Adrenal gland (tissue), 19 donors: ENCODE measurements around the gene PJVK. TPM values are rescaled to one million over a fixed set of nuclear protein-coding genes. Genes with fewer than 3 reads are reported as not detected.

ENCODE experiments used
- DNase-seq, 7 donors: peaks; one replicate each; pipeline ENCODE4 v3.0.0-alpha.2; 2019 to 2020
- H3K27ac ChIP-seq, 5 donors: fragments of 200-600 bp; sonication (generic) in 4 of 5; 1 replicate in 3 of 5; 2 replicates in 2 of 5; pipeline versions ENCODE4 v1.5.1 to v1.8.0; 2016 to 2020; ENCODE audit warnings: mild to moderate bottlenecking in 1 of 5
- H3K27me3 ChIP-seq: fragments of 200-600 bp; 2 replicates; pipeline ENCODE4 v1.8.0; 2021
- H3K36me3 ChIP-seq, 2 donors: fragments of 200-600 bp; replicated peaks in 1 of 2; 1 replicate in 1 of 2; 2 replicates in 1 of 2; pipeline versions ENCODE4 v1.5.1 to v1.8.0; 2018 to 2022
- H3K4me1 ChIP-seq, 2 donors: fragments of 200-600 bp; replicated peaks in 1 of 2; 1 replicate in 1 of 2; 2 replicates in 1 of 2; pipeline versions ENCODE4 v1.5.1 to v1.8.0; 2018 to 2021
- H3K4me3 ChIP-seq, 4 donors: fragments of 200-600 bp; sonication (generic) in 3 of 4; one replicate each; pipeline ENCODE4 v1.5.1; 2016 to 2018
- H3K9me3 ChIP-seq, 3 donors: fragments of 200-600 bp; sonication (generic) in 1 of 3; replicated peaks in 1 of 3; 1 replicate in 2 of 3; 2 replicates in 1 of 3; pipeline versions ENCODE4 v1.5.1 to v1.8.0; 2016 to 2021
- POLR2A ChIP-seq, 2 donors: fragments of 450-650 bp; IDR thresholded peaks; one replicate each; pipeline ENCODE4 v1.6.1; 2017; ENCODE audit warnings: antibody characterized with exemption in 2 of 2, mild to moderate bottlenecking in 2 of 2, moderate library complexity in 1 of 2
- WGBS, 4 donors: extraction: QIAGEN DNeasy Blood & Tissue Kit in 2 of 4; methylation state at CpG; one replicate each; pipeline versions ENCODE4 v1.1.5 to v1.1.7; 2013 to 2017; 5-methylcytosine and 5-hydroxymethylcytosine counted together
- intact Hi-C, 2 donors: fragments of 100-400 bp; cut with DNase I; formaldehyde crosslinking; loops; one replicate each; pipeline versions ENCODE4 v1.14.1 to v1.15.0; 2022 to 2023
- long read RNA-seq, 10 donors: library from polyadenylated mRNA in 3 of 10; unstranded in 2 of 10; stranded (forward) in 1 of 10; transcript quantifications; one replicate each; pipeline ENCODE4 v2.0.0 and lab custom pipeline, GENCODE V29; 2021 to 2026
- polyA plus RNA-seq, 3 donors: library from polyadenylated mRNA; stranded (reverse); fragments of 200-250 nt in 2 of 3; fragments of 350-450 nt in 1 of 3; fragmentation: Illumina TruSeq in 1 of 3; extraction: RNeasy Lipid Tissue Mini Kit (QIAGEN cat#74804) in 1 of 3; gene quantifications; one replicate each; pipeline ENCODE4 v1.2.3, GENCODE V29; 2013 to 2014
- total RNA-seq, 9 donors: library from RNA; depleted of rRNA in 4 of 9; stranded (reverse); fragments of >200 nt in 4 of 9; fragments of 120-200 nt in 1 of 9; fragmentation: NEBNext Ultra II Directional in 1 of 9; extraction: Animal tissue kit (Norgen Biotek cat#: 25700) in 1 of 9; gene quantifications; one replicate each; pipeline versions ENCODE4 v1.1.0 to v1.2.4, GENCODE V29; 2013 to 2023
- TF ChIP-seq, protein P1 (sequence below), 6 experiments: fragments of 450-650 bp in 4 of 6; fragments of 200-600 bp in 2 of 6; sonication (generic) in 1 of 6; IDR thresholded peaks; 1 replicate in 5 of 6; 2 replicates in 1 of 6; pipeline versions ENCODE4 v1.5.1 to v1.8.0; 2016 to 2021; ENCODE audit warnings: antibody characterized with exemption in 6 of 6, mild to moderate bottlenecking in 2 of 6, moderate library complexity in 1 of 6
- donor health status: healthy with polysubstance abuse.
- donor health status: Bipolar disorder and iron deficiency.
- donor health status: DM: yes; HTN: yes; CAD: no.
- donor health status: DM: no; HTN: no; CAD: no.
- donor health status: DM: no; HTN: no; CAD: no.
- donor health status: DM: yes; HTN: yes; CAD: no.

The PJVK gene
- 1 to 10 TPM in 7 of 9 donors, under 1 TPM in 1, not detected in 1; 0.70 to 7.7 (median 3.3) TPM for total RNA-seq
- 10 to 100 TPM in 2 of 3 donors, 1 to 10 TPM in 1; 3.2 to 19.6 (median 11.6) TPM for polyA plus RNA-seq
- long read RNA-seq, donor 1 = 0 reads
- long read RNA-seq, donor 2, partial matches to known transcripts = 0 of 1 reads
- long read RNA-seq, donor 2, other reads (novel, unspliced or antisense) = 0 of 1 reads
- long read RNA-seq, donor 3 = 0 reads
- long read RNA-seq, donor 4, partial matches to known transcripts = 0 of 1 reads
- long read RNA-seq, donor 4, other reads (novel, unspliced or antisense) = 1 of 1 reads
- long read RNA-seq, donor 5 = 0 reads
- long read RNA-seq, donor 6, partial matches to known transcripts = 0 of 2 reads
- long read RNA-seq, donor 6, other reads (novel, unspliced or antisense) = 1 of 2 reads
- long read RNA-seq, donor 7 = 0 reads
- long read RNA-seq, donor 8, partial matches to known transcripts = 12 of 12 reads
- long read RNA-seq, donor 8, other reads (novel, unspliced or antisense) = 0 of 12 reads
- long read RNA-seq, donor 9 = 0 reads
- long read RNA-seq, donor 10, partial matches to known transcripts = 0 of 7 reads
- long read RNA-seq, donor 10, other reads (novel, unspliced or antisense) = 7 of 7 reads

GRCh38 chr2:178450774-178451525, at the start of gene PJVK, which contains the start of gene PRKRA:
Gene PJVK (plus strand): TSS chr2:178451378. CDS start chr2:178453410, 2,032 bp downstream.
Gene PRKRA (minus strand): TSS chr2:178451175. CDS start chr2:178451030, 145 bp downstream.
- intact Hi-C loops = no loop called here
- Histone ChIP-seq H3K4me3 (peak within 1 kb of the TSS; percentile 47 to 81 (median 67)), H3K9me3 (no peaks in the 10 kb centered on the region), H3K27ac (peak within 1 kb of the TSS; percentile 90 to 98 (median 96)), H3K36me3 (peaks cover 0 to 11% of the 10 kb centered on the region in 2 donors), H3K4me1 (peaks cover 0 to 27% of the 10 kb centered on the region in 2 donors), H3K27me3 (no peaks in the 10 kb centered on the region)
- peak; percentile 78 to 93 for TF ChIP-seq POLR2A (IDR thresholded peaks at IDR 0.05)
- TF ChIP-seq, protein P1, sequence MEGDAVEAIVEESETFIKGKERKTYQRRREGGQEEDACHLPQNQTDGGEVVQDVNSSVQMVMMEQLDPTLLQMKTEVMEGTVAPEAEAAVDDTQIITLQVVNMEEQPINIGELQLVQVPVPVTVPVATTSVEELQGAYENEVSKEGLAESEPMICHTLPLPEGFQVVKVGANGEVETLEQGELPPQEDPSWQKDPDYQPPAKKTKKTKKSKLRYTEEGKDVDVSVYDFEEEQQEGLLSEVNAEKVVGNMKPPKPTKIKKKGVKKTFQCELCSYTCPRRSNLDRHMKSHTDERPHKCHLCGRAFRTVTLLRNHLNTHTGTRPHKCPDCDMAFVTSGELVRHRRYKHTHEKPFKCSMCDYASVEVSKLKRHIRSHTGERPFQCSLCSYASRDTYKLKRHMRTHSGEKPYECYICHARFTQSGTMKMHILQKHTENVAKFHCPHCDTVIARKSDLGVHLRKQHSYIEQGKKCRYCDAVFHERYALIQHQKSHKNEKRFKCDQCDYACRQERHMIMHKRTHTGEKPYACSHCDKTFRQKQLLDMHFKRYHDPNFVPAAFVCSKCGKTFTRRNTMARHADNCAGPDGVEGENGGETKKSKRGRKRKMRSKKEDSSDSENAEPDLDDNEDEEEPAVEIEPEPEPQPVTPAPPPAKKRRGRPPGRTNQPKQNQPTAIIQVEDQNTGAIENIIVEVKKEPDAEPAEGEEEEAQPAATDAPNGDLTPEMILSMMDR (IDR thresholded peaks at IDR 0.05) = peak in 2 of 6 experiments; percentile 2 to 25
- peak; percentile 97 to 99 (median 98) for DNase-seq
- 0 to 6% (median 1%) methylated on average over 5 to 76 of the region's 76 CpGs for WGBS, 4 donors

DNA sequence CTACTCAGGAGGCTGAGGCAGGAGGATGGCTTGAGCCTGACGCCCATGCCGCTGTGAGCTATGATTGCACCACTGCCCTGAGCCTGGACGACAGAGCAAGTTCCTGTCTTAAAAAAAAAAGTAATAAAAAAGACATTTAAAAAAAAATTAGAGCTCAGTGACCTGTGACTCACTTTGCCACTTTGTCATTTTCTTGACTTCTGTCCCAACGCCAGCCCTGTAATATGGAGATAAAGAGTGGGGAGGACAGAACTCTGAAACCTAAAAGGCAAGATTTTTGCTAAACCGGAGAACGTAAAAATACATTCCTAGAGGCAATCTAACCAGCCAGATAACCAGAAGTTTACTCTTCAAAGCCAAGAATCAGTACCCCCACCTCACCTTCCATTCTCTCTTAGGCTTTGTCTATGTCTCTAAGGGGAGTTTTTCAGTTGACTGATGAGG, 49.2 kb upstream of the PJVK start:
- WGBS, 4 donors = 16 to 31% (median 29%) methylated on average over 6 of the region's 6 CpGs
- Histone ChIP-seq H3K27ac (no peak overlapping the region), H3K9me3 (no peaks in the 10 kb centered on the region), H3K4me1 (no peaks in the 10 kb centered on the region), H3K4me3 (no peak overlapping the region), H3K36me3 (no peaks in the 10 kb centered on the region), H3K27me3 (no peaks in the 10 kb centered on the region)
- TF ChIP-seq, protein P1 (IDR thresholded peaks at IDR 0.05) = no peak
- no peak for TF ChIP-seq POLR2A (IDR thresholded peaks at IDR 0.05)
- intact Hi-C loops = no loop called here
- peak; percentile 35 to 73 (median 51) for DNase-seq

GRCh38 chr2:178403671-178404306, 47.4 kb upstream of the PJVK start:
- WGBS, 4 donors = 76 to 81% (median 78%) methylated on average over 3 of the region's 3 CpGs
- no peak for DNase-seq
- no peak for TF ChIP-seq POLR2A (IDR thresholded peaks at IDR 0.05)
- TF ChIP-seq, protein P1 (IDR thresholded peaks at IDR 0.05) = no peak
- no peaks in the 10 kb centered on the region for H3K36me3 ChIP-seq
- H3K9me3 ChIP-seq = no peaks in the 10 kb centered on the region
- intact Hi-C loops = no loop called here
- no peaks in the 10 kb centered on the region for H3K27me3 ChIP-seq
- H3K27ac ChIP-seq = no peak overlapping the region
- H3K4me3 ChIP-seq = no peak overlapping the region
- no peaks in the 10 kb centered on the region for H3K4me1 ChIP-seq
